Kidney epithelial cell (primary cell): ENCODE results near the gene C1orf87. TPM values are rescaled to one million over a fixed set of nuclear protein-coding genes. Genes with fewer than 3 reads are reported as not detected.

Experiments used
- DNase-seq: peaks from one replicate; pipeline ENCODE4 v3.0.0-alpha.2; 2010; ENCODE audit warnings: low read depth
- H3K27me3 ChIP-seq: 2 replicates; pipeline ENCODE4 v1.6.0; 2011; ENCODE audit warnings: low read length; ENCODE audit not compliant: control insufficient read depth, insufficient read depth
- H3K36me3 ChIP-seq: 2 replicates; pipeline ENCODE4 v1.5.1; 2011; ENCODE audit warnings: low read length; ENCODE audit not compliant: control insufficient read depth, insufficient read depth
- H3K4me3 ChIP-seq: 2 replicates; pipeline ENCODE4 v1.5.1; 2011; ENCODE audit warnings: low read depth, mild to moderate bottlenecking, control low read depth, low read length
- total RNA-seq: library from RNA; depleted of rRNA; stranded (reverse); fragments of >200 nt; gene quantifications from 2 replicates; pipeline ENCODE4 v1.2.3, GENCODE V29; 2015
- TF ChIP-seq, protein P1 (sequence below): IDR thresholded peaks from 2 replicates; pipeline ENCODE4 v1.5.1; 2011; ENCODE audit warnings: mild to moderate bottlenecking, moderate library complexity, low read length, control low read depth, inconsistent platforms; ENCODE audit not compliant: insufficient read depth, poor library complexity, severe bottlenecking

The C1orf87 gene
- total RNA-seq, 1 donor from 2014 or later, result not detected

DNA sequence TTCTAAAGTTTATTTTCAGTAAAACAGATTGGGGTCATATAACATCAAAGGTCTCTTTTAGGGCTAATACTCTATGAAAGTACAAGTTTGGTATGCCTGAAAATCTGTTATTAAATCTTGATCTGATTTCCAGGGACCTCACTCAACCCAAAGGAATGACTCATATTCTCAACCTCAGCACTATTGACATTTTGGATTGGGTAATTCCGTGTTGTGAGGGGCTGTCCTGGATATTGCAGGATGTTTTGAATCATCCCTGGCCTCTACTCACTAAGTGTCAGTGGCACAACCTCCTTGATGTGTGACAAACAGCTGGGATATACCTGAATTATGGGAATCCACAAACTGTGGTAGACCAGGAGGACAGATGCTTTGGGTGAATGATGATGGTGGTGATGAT is 95.5 kb downstream of the C1orf87 start:
- Histone ChIP-seq H3K4me3 (no peak overlapping the region), H3K27me3 (peaks cover 2% of the 10 kb centered on the region), H3K36me3 (no peaks in the 10 kb centered on the region)
- TF ChIP-seq, protein P1, sequence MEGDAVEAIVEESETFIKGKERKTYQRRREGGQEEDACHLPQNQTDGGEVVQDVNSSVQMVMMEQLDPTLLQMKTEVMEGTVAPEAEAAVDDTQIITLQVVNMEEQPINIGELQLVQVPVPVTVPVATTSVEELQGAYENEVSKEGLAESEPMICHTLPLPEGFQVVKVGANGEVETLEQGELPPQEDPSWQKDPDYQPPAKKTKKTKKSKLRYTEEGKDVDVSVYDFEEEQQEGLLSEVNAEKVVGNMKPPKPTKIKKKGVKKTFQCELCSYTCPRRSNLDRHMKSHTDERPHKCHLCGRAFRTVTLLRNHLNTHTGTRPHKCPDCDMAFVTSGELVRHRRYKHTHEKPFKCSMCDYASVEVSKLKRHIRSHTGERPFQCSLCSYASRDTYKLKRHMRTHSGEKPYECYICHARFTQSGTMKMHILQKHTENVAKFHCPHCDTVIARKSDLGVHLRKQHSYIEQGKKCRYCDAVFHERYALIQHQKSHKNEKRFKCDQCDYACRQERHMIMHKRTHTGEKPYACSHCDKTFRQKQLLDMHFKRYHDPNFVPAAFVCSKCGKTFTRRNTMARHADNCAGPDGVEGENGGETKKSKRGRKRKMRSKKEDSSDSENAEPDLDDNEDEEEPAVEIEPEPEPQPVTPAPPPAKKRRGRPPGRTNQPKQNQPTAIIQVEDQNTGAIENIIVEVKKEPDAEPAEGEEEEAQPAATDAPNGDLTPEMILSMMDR, result no peak
- no peak for DNase-seq

DNA sequence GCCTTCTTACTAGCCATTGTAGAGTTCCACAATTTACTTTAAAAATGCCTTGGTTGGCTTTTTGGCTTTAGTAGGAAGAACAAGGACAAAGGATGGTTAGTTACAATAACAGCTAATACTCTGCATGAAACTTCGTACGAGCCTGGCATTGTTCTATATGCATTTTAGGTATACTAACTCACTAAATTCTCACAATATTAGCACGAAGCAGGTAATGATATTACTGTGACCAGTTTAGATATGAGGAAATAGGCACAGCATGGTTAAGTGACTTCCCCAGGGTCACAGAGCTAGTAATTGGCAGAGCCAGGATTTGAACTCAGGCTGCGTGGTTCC is 96.5 kb downstream of the C1orf87 start:
- peaks cover 2% of the 10 kb centered on the region for H3K27me3 ChIP-seq
- TF ChIP-seq, protein P1, result no peak
- no peak overlapping the region for H3K4me3 ChIP-seq
- no peaks in the 10 kb centered on the region for H3K36me3 ChIP-seq
- no peak for DNase-seq

DNA sequence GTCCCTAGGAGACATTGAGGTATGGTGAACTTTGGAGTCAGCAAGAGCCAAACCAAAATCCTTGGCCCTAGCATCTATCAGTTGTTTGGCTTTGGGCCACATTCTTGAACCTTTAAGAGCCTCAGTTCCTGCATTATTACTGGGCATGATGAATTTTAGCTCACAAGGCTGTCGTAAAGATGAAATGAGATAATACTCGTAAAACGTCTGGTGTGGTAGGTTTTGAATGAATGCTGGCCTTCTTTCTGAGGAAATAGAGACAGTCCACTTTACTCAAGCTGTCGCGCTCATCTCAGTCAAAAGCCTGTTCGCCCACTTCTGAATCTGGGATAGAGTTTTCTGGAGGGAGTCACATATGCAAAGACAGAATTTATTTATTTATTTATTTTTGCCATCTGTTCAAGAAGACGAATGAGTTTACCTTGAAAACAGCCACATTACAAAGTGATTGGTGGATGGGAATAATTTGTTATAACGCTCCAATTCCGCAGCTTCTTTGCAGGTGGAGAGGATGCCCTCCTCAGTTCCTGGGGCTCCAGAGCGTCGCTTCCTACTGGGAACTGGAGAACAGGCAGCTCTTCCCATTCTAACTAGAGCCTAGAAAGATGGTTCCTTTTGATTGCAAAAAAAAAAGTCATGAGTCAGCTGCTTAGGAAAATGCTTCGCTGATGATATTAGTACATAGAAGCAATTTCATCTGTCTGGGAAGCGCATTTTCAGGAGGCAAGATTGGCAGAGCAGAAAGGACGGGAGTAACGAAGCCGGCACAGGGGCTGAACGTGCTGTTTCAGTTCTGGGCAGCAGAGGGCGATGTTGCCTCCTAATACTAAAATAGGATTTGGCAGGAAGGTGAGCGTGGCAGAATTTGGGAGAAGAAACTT is 97.1 kb downstream of the C1orf87 start:
- no peak for DNase-seq
- TF ChIP-seq, protein P1, result peak; percentile 91

DNA sequence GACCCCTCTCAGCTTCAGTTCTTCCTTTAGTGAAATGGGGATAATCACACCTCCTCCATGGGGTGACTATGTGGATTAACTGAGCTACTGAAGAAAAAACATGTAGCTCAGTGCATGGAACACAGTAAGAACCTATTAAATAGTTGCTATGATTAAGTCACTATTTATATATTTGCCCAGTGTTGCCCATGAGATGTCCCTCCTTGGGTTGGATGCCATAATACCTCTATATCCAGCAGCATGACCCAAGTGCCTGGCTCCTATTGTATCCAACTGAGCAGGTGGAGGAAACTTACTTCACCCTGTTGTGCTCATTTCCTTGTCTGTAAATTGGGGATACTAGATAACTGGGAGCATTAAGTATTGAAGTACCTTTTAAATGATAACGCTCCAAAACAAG is 99.9 kb downstream of the C1orf87 start:
- Histone ChIP-seq H3K27me3 (peaks cover 2% of the 10 kb centered on the region), H3K4me3 (no peak overlapping the region), H3K36me3 (no peaks in the 10 kb centered on the region)
- no peak for DNase-seq
- TF ChIP-seq, protein P1, result no peak

More for the DNA sequence above, 97.1 kb downstream of the C1orf87 start:
- H3K4me3 ChIP-seq, result no peak overlapping the region
- H3K27me3 ChIP-seq, result peaks cover 2% of the 10 kb centered on the region
- no peaks in the 10 kb centered on the region for H3K36me3 ChIP-seq

DNA sequence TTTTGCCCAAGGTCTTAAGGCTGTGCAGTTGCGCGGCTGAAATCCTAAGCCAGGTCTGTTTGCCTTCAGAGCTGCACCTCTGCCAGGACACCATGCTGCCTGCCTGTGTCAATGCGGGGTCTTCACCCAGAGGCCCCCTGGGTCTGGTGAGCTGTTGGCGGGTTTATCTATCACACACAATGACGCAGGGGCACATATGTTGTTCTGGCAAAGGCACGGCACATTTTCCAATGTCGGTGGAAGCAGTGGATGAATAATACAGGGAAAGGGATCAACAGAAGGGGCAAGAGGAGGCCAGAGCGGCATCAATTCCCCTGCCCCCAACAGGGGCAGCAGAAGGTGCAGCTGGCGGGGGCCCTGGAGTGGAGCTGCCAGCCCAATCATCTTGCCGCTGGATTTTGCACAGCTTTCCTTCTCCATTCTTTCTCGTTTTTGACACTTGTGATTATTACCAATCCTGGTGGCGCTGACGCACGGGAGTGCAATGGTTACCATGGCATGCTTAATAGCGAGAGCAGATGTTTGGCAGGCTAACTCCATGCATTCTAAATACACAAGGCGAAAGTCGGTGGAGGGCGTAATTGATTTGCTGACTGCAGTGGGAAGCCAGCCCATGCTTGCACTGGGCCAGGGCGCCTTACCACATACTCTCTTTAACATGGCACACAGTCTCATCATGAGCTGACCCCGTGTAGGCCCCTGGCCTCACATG is 101.2 kb downstream of the C1orf87 start:
- Histone ChIP-seq H3K4me3 (no peak overlapping the region), H3K27me3 (peaks cover 2% of the 10 kb centered on the region), H3K36me3 (no peaks in the 10 kb centered on the region)
- TF ChIP-seq, protein P1, result no peak
- no peak for DNase-seq
